DND-41 (cell line): ENCODE results near the gene VWF.

Experiments
- CTCF ChIP-seq: IDR thresholded peaks from 2 replicates; pipeline ENCODE4 v1.5.1; 2012; ENCODE audit warnings: borderline replicate concordance, low read length, moderate library complexity, mild to moderate bottlenecking; ENCODE audit not compliant: poor library complexity, severe bottlenecking; ENCODE audit errors: extremely low read depth
- EZH2 ChIP-seq: IDR thresholded peaks from 3 replicates; pipeline ENCODE4 v1.6.1; 2012; ENCODE audit warnings: borderline replicate concordance, low read depth, mild to moderate bottlenecking, moderate library complexity, low read length, inconsistent platforms; ENCODE audit not compliant: severe bottlenecking

GRCh38 chr12:5997260-5997659 lies 127.2 kb downstream of the VWF start:
- TF ChIP-seq CTCF (no peak), EZH2 (no peak)
